ENCODE data around the gene EBNA1BP2. TPM values are rescaled to one million over a fixed set of nuclear protein-coding genes. Genes with fewer than 3 reads are reported as not detected.

The EBNA1BP2 gene
- total RNA-seq, 4 donors from 2014 or later, result 23.6 to 47.9 (median 33.0) TPM

DNA sequence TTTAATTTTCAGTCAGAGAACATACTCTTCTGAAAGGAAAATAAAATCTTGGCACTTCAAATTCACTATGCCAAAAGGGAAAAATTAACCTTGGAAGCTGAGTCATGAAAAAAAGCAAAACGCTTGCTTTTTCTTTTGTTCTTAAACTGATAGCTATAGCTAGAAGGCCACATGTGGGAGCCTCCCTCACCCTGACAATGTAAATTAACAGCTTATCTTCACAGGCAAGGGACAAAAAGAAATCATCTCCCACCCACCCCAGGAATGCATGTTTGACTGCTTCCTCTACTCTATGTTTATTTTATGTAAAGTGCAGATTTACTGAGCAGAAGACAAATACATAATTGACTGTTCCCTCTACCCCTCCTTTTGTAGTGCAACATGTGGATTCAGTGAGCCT is 38.0 kb downstream of the EBNA1BP2 start:
- TF ChIP-seq, protein P1, sequence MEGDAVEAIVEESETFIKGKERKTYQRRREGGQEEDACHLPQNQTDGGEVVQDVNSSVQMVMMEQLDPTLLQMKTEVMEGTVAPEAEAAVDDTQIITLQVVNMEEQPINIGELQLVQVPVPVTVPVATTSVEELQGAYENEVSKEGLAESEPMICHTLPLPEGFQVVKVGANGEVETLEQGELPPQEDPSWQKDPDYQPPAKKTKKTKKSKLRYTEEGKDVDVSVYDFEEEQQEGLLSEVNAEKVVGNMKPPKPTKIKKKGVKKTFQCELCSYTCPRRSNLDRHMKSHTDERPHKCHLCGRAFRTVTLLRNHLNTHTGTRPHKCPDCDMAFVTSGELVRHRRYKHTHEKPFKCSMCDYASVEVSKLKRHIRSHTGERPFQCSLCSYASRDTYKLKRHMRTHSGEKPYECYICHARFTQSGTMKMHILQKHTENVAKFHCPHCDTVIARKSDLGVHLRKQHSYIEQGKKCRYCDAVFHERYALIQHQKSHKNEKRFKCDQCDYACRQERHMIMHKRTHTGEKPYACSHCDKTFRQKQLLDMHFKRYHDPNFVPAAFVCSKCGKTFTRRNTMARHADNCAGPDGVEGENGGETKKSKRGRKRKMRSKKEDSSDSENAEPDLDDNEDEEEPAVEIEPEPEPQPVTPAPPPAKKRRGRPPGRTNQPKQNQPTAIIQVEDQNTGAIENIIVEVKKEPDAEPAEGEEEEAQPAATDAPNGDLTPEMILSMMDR (IDR thresholded peaks at IDR 0.05; ENCODE audit: low read depth), result no peak

DNA sequence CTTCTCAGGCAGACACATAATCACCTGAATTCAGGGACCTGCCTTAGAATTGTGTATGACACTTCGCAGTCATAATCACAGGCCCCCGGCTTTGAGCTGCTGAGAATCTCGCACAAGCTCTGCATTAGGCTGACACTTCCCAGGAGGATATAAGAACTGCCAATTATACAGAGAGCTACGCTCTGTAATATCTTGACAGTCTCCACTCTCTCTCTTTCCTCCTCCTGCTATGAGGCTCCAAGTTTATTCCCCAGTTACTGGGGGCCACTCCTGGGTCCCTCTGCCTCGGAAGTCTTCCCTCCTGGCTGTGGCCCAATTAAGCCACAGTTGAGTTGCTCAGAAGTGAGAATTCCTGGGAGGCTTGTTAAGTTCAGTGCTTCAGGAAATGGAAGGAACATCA is 42.7 kb downstream of the EBNA1BP2 start:
- TF ChIP-seq, protein P1 (IDR thresholded peaks at IDR 0.05; ENCODE audit: low read depth), result no peak

DNA sequence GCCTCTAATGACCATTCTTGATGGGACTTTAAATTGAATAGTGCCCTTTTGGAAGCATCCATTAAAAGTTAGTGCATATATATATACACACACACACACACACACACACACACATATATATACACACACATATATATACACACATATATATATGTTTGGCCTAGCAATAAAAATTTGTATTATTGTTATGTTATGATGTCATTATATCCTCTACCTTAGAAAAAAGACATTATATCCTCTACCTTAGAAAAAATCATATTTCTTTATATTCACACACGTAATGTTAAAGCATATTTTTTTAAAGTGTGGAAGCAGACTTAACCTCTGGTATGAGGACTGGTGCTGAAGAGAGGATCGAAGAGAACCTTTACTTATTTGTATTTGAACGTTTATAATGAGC is 43.3 kb downstream of the EBNA1BP2 start:
- TF ChIP-seq, protein P1 (IDR thresholded peaks at IDR 0.05; ENCODE audit: low read depth), result no peak

DNA sequence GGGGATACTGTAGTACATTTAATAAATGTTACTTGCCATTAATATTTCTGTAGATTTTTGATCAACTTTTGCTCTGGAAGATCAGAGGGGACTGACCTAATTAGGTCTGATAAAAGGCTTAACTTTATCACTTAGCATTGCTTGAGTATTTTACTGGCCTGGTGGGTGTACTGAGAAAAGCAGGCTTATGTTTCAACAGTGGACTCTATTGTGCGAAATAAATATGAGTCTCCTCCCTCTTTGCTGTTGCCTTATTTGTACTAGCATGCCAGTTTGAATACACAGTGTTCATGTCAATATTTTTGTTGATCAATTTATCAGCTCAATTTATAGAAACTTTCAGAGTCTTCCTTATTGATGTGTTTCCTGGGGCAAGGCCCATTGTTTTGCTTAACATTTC is 49.1 kb downstream of the EBNA1BP2 start:
- TF ChIP-seq, protein P1 (IDR thresholded peaks at IDR 0.05; ENCODE audit: low read depth), result no peak

DNA sequence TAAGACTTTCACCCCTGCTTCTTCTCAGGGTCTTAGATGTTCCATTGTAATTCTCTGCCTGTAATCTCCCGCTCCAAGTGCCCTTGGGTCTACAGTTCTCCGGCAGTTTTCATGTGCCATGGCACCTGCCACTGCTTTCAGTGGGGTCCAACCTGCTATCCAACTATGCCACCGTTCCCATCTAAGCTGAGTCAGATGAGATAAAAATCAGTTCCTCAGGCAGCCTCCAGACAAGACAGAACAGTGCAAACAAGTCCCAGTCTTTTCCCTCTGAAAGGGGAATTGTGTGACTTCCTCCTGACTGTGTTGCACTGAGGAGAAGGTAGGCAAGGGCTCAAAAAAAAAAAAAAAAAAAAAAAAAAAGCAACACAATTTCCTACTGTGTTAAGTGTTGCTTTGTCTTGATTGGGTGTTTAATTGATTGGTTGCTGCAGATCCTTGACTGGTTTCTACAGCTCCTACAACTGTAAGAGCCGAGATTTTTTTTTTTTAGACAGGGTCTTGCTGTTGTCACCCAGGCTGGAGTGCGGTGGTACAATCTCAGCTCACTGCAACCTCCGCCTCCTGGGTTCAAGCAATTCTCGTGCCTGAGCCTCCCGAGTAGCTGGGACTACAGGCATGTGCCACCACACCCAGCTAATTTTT is 50.7 kb downstream of the EBNA1BP2 start:
- TF ChIP-seq, protein P1 (IDR thresholded peaks at IDR 0.05; ENCODE audit: low read depth), result no peak

Small RNAs within 50 kb of the gene (small RNA-seq; reads per million reads assigned to genes)
- not detected for gene RNA5SP46

Other genes with a start within 250 kb of the EBNA1BP2 start
- 10 to 100 TPM; 10.0 to 24.1 (median 20.6) TPM for gene SLC2A1, start 213.4 kb downstream of the EBNA1BP2 start, total RNA-seq
- gene CFAP57, start within 50 bp of the EBNA1BP2 start, total RNA-seq, result under 1 TPM in 1 of 4 donors, not detected in 3; 0.44 TPM
- not detected for gene TMEM125, start 97.7 kb upstream of the EBNA1BP2 start, total RNA-seq
- gene C1orf210, start 113.3 kb upstream of the EBNA1BP2 start, total RNA-seq, result 1 to 10 TPM in 1 of 4 donors, under 1 TPM in 1, not detected in 2; 0.34 to 2.6 TPM
- 100 to 1,000 TPM in 1 of 4 donors, 10 to 100 TPM in 3; 16.0 to 147 (median 25.9) TPM for gene TIE1, start 128.7 kb upstream of the EBNA1BP2 start, total RNA-seq
- under 1 TPM in 1 of 4 donors, not detected in 3; 0.38 TPM for gene MPL, start 165.5 kb upstream of the EBNA1BP2 start, total RNA-seq
- gene CDC20, start 186.7 kb upstream of the EBNA1BP2 start, total RNA-seq, result 1 to 10 TPM; 1.2 to 6.5 (median 2.2) TPM
- 100 to 1,000 TPM in 1 of 4 donors, 10 to 100 TPM in 3; 55.7 to 143 (median 67.5) TPM for gene ELOVL1, start 195.7 kb upstream of the EBNA1BP2 start, total RNA-seq
- gene MED8, start 217.5 kb upstream of the EBNA1BP2 start, total RNA-seq, result 10 to 100 TPM; 38.5 to 52.2 (median 45.2) TPM
- 10 to 100 TPM; 27.1 to 62.7 (median 31.3) TPM for gene SZT2, start 217.6 kb upstream of the EBNA1BP2 start, total RNA-seq

Data from subcutaneous adipose tissue (tissue), 4 donors.